SW 1271 (cell line): Measurements from ENCODE around the gene SH3PXD2A.

Source experiments
- DNase-seq, 2 experiments: peaks; one replicate each; lab custom pipeline; 2025; lab: John Stamatoyannopoulos, UW

Gene SH3PXD2A

GRCh38 chr10:103855424-103855823, at the start of gene SH3PXD2A:
Gene SH3PXD2A, minus strand, starts transcription at chr10:103855576. Its CDS starts 310 bp downstream, at chr10:103855266.
- no peak for DNase-seq

GRCh38 chr10:103901299-103901698, 45.9 kb upstream of the SH3PXD2A start:
- DNase-seq = no peak

GRCh38 chr10:103899312-103899711, 43.9 kb upstream of the SH3PXD2A start:
- no peak for DNase-seq

GRCh38 chr10:103897241-103897774, 41.9 kb upstream of the SH3PXD2A start:
- no peak for DNase-seq

GRCh38 chr10:103896225-103896624, 40.8 kb upstream of the SH3PXD2A start:
- no peak for DNase-seq

- DNase-seq = peak in 1 of 2 experiments; percentile 22
Measured at GRCh38 chr10:103895411-103896186, 40.2 kb upstream of the SH3PXD2A start.

- no peak for DNase-seq
Measured at GRCh38 chr10:103894441-103894864, 39.1 kb upstream of the SH3PXD2A start.

- no peak for DNase-seq
Measured at GRCh38 chr10:103893817-103894216, 38.4 kb upstream of the SH3PXD2A start.

GRCh38 chr10:103892181-103892580, 36.8 kb upstream of the SH3PXD2A start:
- no peak for DNase-seq

GRCh38 chr10:103890688-103891087, 35.3 kb upstream of the SH3PXD2A start:
- no peak for DNase-seq

GRCh38 chr10:103890194-103890658, 34.9 kb upstream of the SH3PXD2A start:
- no peak for DNase-seq

GRCh38 chr10:103889121-103889720, 33.8 kb upstream of the SH3PXD2A start:
- DNase-seq = no peak

- peak in 1 of 2 experiments; percentile 62 for DNase-seq
Measured at GRCh38 chr10:103888113-103888841, 32.9 kb upstream of the SH3PXD2A start.

GRCh38 chr10:103885617-103886016, 30.2 kb upstream of the SH3PXD2A start:
- no peak for DNase-seq

GRCh38 chr10:103884681-103885139, 29.3 kb upstream of the SH3PXD2A start:
- peak in 1 of 2 experiments; percentile 48 for DNase-seq

- DNase-seq = no peak
Measured at GRCh38 chr10:103882285-103883007, 27.1 kb upstream of the SH3PXD2A start.

- DNase-seq = no peak
Measured at GRCh38 chr10:103881416-103882284, 26.3 kb upstream of the SH3PXD2A start.

GRCh38 chr10:103879831-103880230, 24.5 kb upstream of the SH3PXD2A start:
- no peak for DNase-seq

GRCh38 chr10:103879409-103879808, 24.0 kb upstream of the SH3PXD2A start:
- DNase-seq = no peak

GRCh38 chr10:103877861-103878260, 22.5 kb upstream of the SH3PXD2A start:
- DNase-seq = no peak

GRCh38 chr10:103876155-103876554, 20.8 kb upstream of the SH3PXD2A start:
- DNase-seq = no peak
